ENCODE results near the gene CENPO.
"Not testable (repeated sequence)": the region's sequence is repeated elsewhere in the genome, so short reads cannot be mapped to it uniquely, and the experiment has no call there.

The CENPO gene

GRCh38 chr2:24824071-24824588 is 30.9 kb downstream of the CENPO start:
- no peak for DNase-seq (ENCODE audit: low read depth)

- DNase-seq (ENCODE audit: low read depth) = no peak
These were observed 32.0 kb downstream of the CENPO start for GRCh38 chr2:24824966-24825882.

- no peak for DNase-seq (ENCODE audit: low read depth)
These were observed 32.9 kb downstream of the CENPO start for GRCh38 chr2:24825883-24826772.

- no peak for DNase-seq (ENCODE audit: low read depth)
These were observed 33.5 kb downstream of the CENPO start for GRCh38 chr2:24826773-24827145.

- peak; percentile 28 for DNase-seq (ENCODE audit: low read depth)
These were observed 34.4 kb downstream of the CENPO start for GRCh38 chr2:24827321-24828237.

- DNase-seq (ENCODE audit: low read depth) = no peak
These were observed 35.2 kb downstream of the CENPO start for GRCh38 chr2:24828238-24828996.

GRCh38 chr2:24830351-24830750 is 37.1 kb downstream of the CENPO start:
- DNase-seq (ENCODE audit: low read depth) = no peak

GRCh38 chr2:24830786-24831185 is 37.6 kb downstream of the CENPO start:
- DNase-seq (ENCODE audit: low read depth) = no peak

GRCh38 chr2:24831221-24832072 is 38.2 kb downstream of the CENPO start:
- no peak for DNase-seq (ENCODE audit: low read depth)

- no peak for DNase-seq (ENCODE audit: low read depth)
These were observed 38.8 kb downstream of the CENPO start for GRCh38 chr2:24832073-24832461.

GRCh38 chr2:24832521-24832920 is 39.3 kb downstream of the CENPO start:
- DNase-seq (ENCODE audit: low read depth) = no peak

- no peak for DNase-seq (ENCODE audit: low read depth)
These were observed 39.9 kb downstream of the CENPO start for GRCh38 chr2:24832931-24833701.

- DNase-seq (ENCODE audit: low read depth) = no peak
These were observed 40.9 kb downstream of the CENPO start for GRCh38 chr2:24833821-24834732.

- DNase-seq (ENCODE audit: low read depth) = no peak
These were observed 41.6 kb downstream of the CENPO start for GRCh38 chr2:24834733-24835395.

- not testable (repeated sequence) for DNase-seq (ENCODE audit: low read depth)
These were observed 42.2 kb downstream of the CENPO start for GRCh38 chr2:24835411-24835810.

- no peak for DNase-seq (ENCODE audit: low read depth)
These were observed 43.0 kb downstream of the CENPO start for GRCh38 chr2:24836206-24836605.

- no peak for DNase-seq (ENCODE audit: low read depth)
These were observed 43.5 kb downstream of the CENPO start for GRCh38 chr2:24836706-24837105.
